NCI-H526 (cell line): ENCODE results near the gene SMIM9.
"Not testable (repeated sequence)": the region's sequence is repeated elsewhere in the genome, so short reads cannot be mapped to it uniquely, and the experiment has no call there.

Experiments
- DNase-seq, 2 experiments: peaks; one replicate each; lab custom pipeline; 2025; lab: John Stamatoyannopoulos, UW

SMIM9 gene

DNA sequence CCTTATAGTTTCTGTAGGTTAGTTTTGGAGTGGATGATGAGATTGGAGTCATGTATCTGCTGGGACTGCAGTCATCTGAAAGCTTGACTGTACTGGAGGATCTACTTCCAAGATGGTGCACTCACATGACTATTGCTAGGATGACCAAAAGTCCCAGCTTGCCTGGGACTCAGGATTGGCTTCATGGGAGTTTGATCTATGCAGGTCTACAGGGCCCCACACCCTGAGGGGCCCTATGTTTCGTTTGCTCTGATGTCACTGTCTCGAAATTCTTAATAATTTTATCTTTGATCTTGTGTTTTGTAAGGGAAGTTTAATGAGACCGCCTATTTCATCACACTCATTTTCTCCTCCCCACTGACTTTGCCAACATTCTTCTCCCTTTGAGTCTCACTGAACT lies at the start of gene SMIM9:
SMIM9 (minus strand) TSS at position 101 of the 400 bp plus-strand sequence. CDS start 3,806 bp downstream, outside the sequence.
- no peak for DNase-seq

DNA sequence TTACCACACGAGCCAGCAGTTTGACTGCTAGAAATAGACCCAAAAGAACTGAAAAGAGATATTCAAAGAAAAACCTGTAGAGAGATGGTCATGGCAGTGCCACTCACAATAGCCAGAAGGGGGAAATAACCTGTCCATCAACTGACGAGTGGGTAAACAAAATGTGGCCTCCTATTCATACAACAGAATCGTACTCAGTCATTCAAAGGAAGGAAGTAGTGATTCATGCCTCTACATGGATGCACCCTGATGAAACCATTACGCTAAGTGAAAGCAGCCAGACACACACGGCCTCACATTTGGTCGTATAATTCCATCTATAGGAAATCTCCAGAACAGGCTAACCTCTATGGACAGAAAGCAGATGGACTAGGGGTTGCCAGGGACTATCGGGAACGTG lies 49.6 kb upstream of the SMIM9 start:
- not testable (repeated sequence) for DNase-seq

DNA sequence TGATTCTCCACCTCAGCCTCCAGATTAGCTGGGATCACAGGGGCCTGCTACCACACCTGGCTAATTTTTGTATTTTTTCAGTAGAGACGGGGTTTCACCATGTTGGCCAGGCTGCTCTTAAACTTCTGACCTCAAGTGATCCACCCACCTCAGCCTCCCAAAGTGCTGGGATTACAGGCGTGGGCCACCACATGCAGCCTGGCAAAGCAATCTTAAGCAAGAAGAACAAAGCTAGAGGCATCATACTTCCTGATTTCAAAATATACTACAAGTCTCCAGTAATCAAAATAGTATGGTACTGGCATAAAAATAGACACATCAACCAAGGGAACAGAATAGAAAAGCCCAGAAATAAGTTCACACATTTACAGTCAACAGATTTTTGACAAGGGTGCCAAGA lies 38.9 kb upstream of the SMIM9 start:
- DNase-seq: no peak

DNA sequence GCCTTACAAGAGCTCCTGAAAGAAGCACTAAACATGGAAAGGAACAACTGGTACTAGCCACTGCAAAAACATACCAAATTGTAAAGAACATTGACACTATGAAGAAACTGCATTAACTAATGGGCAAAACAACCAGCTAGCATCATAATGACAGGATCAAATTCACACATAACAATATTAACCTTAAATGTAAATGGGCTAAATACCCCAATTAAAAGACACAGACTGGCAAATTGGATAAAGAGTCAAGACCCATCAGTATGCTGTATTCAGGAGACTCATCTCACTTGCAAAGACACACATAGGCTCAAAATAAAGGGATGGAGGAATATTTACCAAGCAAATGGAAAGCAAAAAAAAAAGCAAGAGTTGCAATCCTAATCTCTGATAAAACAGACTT lies 34.1 kb upstream of the SMIM9 start:
- not testable (repeated sequence) for DNase-seq

DNA sequence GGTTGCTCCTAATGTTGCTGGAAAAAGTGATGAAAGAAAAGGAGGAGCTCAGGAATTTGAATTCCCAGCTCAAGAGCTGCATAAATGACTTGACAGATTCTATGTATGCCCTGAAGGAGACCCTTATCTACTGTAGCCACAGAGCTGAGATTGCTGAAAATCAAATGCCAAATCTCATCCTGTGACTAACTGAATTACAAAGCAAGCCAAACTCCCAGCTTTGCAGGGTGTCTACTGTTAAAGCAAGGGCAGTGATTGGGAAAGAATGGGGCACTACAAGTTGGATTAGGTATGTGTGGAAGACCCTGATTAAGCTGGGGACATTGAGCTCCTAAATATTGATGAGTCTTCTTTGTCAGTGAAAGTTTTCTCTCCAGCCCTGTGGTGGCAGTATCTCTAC lies 20.8 kb upstream of the SMIM9 start:
- no peak for DNase-seq

DNA sequence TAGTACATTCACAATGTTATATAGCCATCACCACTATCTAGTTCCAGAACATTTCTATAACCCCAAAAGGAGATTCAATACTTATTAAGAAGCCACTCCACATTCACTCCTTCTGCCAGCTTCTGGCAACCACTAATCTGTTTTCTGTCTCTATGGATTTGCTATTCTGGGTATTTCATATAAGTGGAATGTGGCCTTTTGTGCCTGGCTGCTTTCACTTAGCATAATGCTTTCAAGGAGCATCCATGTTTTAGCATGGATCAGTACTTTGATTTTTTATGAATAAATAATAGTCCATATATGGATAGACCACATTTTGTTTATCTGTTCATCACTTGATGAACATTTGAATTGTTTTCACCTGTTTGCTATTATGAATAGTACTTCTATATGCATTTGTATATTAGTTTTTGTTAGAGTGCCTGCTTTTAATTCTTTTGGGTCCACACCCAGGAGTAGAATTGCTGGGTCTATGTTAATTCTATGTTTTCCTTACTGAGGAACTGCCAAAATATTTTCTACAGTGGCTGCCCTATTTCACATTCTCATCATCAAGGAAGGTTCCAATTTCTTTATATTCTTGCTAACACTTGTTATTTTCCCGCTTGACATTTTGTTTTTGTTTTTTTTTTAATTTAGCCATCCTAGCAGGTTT lies 16.6 kb upstream of the SMIM9 start:
- DNase-seq: no peak

DNA sequence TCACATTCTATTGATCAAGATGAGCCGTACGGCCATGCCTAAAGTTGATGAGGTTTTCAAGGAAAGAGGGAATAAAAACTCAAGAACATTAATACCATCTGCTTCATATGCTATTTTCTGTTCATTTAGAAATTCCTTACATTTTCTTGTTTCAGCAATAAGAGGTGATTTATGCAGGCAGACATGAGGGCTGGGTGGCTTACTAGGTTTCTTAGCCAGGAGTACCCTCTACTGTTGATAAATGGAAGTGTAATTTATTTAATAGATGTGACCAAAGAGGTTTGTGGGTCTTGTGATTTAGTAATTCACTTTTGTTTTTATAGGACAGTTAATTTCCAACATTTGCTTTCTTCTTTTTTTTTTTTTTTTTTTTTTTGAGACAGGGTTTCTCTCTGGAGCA lies 6.4 kb upstream of the SMIM9 start:
- peak; percentile 64 to 80 for DNase-seq

DNA sequence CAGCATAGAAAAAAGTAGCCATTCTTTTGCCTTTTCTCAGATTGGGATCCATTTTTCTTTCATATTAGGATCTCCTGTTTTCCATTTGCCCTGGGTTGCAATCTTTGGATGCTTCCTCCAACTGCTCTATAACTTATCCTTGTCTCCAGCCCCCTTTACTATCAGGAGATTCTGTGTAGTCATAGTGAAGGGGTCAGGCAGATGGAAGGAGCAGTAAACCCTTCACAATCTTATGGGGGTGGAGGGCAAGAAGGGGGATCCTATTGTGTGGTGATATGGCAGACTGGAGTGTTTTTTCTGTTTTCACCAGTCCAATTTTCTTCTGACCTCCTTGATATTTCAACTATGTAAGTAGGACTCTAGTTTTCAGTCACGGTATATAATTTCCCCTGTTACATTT lies 1.7 kb upstream of the SMIM9 start:
- DNase-seq: no peak

DNA sequence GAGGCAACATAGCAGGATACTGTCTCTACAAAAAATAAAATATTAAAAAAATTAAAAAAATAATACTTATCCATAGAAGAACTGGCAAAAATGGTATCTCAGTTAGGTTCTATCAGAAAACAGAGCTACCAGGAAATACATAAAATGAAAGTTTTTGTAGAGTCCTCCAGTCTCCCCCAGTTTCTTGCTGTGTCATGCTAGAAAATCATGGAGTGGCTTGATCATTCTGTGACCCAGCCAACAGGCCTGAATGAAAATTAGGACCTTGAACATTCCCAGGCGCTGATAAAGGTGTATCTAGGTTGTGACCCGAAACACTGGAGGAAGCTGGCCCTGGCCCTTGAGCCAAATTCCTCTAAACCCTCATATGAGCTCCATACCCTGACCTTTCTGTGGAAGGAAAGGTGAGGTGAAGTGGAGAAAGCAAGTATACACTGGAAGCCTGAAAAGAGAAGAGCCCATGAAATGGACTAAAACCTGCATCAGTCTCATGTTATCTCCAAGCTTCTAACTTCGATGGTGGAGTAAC lies 652 bp downstream of the SMIM9 start:
- no peak for DNase-seq

DNA sequence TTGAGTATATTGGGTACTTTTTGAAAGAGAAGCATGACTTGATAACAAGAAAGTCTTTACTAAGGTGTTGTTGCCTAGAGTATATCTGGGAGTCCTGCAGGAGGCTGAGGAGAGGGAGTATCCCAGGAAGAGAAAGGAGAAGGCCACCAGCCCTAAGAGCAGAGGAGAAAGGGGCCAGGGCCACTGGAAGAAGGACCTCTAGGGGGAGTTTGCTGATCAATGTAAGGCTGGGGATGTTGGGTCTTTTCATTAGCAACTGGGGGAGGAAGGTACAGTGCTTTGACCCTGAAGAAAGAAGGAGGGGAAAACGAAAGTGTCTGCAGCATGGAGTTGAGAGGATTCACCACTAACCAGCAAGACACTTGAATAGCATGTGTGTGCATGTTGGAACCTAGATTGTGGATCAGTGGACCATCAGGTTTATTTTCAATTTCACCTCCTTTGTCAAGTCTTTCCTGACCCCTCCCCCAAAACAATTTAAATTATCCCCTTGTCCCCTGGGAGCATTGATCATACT lies 4.5 kb downstream of the SMIM9 start:
- no peak for DNase-seq

DNA sequence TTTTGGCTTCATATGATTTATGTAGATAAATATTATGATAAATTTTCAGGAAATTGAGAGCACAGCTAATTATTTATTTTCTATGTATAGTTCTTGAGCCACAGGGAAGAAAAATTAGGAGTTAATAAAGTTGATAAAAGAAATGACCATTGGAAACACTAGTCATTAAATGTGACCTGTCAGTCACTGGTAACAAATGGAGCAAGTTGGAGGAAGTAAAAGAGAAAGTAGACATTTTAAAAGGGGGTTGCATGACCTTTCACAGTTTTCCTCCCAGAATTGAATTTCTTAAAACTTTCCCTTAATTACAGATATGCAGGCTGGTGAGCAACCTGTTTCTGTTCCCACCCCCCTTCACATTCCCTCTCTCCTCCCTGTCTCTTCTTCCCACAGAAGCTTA lies 5.3 kb downstream of the SMIM9 start:
- no peak for DNase-seq

DNA sequence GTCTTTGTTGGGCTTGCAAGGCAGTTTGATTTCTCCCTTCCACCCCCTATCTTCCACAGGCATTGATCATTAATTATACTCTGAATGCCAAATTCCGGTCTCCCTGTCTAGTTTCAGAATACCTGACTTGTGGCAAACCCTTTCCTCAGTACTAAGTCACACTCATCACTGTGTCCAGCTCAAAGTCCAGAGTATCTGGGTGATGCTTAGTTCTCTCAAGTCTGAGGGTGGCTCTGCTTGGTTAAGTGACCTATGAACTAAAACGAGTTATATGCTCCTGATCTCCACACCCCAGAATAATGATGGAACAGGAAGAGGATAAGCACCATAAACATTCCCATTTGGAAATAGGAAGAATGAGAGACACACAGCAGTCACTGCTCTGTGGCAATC lies 6.5 kb downstream of the SMIM9 start:
- DNase-seq: no peak

DNA sequence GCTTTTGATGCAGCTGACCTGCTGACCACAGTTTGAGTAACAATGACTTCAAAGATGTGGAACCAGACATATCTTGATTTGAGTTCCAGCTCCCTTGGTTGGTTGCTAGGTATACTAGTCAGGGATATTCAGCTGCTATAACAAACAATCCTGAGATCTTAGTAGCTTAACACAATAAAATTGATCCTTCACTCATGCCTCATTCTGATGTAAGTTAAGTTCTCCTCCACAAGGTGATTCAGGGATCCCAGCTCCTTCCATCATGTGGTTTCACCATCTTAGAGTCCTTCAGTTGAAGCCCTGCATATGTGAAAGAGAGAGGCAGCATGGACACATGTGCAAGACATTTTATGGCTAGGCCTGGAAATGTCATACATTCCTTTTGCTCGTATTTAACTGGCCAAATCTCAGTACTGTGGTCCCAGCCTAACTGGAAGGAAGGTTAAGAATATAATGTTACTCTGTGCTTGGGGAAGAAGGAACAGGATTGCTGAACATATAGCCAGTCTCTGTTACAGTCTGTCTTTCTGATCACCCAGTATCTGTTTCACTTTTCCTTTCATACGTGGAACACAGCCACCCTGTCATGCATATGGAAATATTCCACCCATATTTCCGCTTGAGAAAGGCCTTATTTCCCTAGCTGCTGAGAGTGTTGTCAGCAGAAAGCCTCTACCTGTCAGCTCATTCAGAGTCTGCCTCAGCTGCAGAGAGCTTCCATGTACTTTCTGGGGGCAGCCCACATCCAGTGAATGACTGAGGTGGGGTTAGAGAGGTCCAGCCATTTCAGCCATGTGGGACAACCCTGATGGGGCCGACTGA lies 7.1 kb downstream of the SMIM9 start:
- DNase-seq: peak; percentile 88 to 93

DNA sequence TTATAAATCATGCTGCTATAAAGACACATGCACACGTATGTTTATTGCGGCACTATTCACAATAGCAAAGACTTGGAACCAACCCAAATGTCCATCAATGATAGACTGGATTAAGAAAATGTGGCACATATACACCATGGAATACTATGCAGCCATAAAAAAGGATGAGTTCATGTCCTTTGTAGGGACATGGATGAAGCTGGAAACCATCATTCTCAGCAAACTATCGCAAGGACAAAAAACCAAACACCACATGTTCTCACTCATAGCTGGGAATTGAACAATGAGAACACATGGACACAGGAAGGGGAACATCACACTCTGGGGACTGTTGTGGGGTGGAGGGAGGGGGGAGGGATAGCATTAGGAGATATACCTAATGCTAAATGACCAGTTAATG lies 8.9 kb downstream of the SMIM9 start:
- DNase-seq: not testable (repeated sequence)

DNA sequence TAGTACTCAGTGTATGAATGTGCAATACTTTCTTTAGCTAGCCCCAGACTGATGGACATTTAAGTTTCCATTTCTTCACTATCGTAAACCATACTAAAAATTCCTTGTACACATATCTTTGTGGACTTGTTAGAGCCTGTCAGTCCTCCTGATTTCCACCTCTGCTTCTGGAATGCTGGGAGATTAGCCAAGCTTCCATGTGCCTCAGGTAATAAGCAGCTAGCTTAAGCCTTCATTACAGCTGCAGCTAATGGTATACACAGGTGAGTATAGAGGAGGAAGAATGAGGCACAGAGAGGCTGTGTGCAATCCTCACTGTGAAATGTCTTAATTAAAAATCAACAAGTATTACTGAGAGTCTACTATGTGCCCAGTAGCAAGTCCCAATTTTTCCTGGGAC lies 9.8 kb downstream of the SMIM9 start:
- no peak for DNase-seq

DNA sequence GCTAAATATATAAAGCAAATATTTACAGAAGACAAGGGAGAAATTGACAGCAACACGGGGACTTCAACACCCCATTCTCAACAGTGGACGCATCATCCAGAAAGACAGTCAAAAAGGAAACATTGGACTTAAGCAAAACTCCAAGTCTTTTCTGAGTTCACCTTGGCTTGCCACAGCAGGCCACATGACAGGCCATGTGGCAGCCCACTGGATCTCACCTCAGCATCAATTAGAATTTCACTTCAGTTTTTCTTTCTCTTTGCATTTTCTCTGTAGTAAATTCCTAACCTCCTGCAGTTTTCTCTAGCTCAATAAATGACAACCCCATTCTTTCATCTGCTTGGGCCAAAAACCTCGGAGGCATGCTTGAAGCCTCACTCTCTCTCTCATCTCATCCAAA lies 12.4 kb downstream of the SMIM9 start:
- DNase-seq: no peak

DNA sequence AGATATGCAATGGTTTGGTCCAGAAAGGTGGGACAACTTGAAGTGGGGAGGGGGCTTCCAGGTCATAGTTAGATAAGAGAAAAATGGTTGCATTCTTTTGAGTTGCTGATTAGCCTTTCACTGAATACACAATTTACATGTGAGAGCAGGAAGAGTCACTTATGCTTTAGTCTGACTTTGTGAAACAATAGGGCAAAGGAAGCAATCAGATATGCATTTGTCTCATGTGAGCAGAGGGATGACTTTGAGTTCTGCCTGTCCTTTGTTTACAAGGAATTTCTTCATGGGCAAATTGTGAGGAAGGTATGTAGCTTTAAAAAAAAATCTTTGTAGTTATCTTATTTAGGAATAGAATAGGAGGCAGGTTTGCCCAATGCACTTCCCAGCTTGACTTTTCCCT lies 12.9 kb downstream of the SMIM9 start:
- DNase-seq: no peak

DNA sequence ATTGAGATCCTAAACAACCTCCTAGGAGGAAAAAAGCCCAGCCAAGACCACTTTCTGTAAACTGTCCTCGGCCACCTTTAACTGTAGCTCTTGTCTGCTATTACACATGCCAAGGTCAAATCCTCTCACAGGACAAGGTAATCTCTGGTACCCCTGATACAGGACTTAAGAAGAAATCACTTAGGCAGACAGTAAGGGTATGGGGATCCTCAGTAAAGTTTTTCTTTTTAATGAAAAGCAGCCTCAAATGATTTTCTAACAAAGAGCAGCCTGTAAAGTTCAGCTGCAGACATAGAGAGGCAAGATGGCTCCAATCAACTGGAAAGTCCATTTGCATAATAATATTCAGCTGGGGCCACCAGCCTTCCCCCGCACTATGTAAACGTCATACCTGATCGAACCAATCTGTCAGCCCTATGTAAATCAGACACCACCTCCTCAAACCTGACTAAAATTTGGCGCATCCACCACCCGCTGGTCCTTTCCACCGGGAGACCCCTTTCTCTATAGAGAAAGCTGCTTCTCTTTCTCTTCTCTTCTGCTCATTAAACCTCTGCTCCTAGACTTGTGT lies 14.6 kb downstream of the SMIM9 start:
- peak; percentile 93 to 96 for DNase-seq

DNA sequence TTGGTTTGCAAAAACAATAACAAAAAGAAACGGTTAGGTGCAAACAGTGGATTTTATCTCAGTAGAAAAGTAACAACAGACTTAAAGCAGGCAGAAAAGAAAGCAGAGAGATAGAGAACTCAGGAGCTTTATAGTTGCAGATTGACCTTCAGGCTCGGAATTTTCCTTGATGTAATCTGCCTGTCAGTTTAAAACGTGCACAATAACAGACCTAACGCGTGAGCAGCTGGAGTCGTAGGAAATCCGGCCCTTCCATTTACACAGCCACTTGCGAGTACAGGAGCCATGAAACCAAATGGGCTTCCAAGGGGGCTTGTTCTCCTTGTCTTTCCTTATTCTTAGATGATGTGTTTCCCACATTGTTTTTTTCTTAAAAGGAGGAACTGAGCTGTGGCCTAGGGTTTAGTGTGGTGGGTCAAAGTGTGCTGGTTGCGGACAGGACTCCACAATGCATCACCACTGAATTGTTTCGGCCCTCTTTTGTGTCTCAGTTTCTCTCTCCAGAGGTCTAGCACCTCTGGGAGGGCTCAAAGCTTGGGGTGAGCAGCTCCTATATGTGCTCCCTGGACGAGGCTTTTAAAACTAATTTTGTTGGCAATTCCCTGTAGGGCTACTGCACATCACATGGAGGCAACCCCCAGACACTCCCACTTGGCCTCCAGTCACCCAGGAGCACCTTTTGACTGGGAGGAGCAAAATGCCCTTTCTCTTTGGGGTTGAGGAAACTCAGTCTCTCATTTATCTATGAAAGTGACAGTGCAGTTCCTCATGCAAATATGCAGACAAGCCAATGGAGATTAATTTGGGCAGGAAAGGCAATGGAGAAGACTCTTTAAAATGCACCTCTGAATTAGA lies 15.3 kb downstream of the SMIM9 start:
- peak; percentile 87 to 92 for DNase-seq

DNA sequence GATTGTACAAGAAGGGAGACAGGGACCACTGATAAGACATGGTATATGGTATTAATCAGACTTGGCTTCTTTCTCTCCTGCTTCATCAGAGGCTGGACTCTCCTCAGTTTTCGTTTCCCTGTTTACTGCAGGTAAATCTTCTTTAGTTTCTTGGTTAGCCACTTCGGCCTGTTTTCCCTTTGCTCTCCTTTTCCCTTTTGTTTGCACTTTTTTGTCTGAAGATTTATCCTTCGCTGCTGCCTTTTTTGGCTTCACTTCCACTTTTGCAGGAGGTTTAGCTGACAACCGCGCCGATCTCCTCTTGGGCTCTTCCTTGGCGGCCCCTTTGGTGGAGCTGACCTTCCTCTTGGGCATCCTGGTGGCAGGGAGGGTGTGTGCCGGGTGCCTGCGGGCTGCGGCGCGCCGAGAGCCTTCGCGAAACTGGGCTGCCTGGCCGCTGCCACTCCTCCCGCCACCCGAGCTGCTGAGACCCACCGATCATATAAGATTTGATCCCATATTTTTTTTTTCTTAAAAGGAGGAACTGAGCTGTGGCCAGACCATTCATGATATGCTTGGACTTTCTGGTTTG lies 17.3 kb downstream of the SMIM9 start:
- not testable (repeated sequence) for DNase-seq

DNA sequence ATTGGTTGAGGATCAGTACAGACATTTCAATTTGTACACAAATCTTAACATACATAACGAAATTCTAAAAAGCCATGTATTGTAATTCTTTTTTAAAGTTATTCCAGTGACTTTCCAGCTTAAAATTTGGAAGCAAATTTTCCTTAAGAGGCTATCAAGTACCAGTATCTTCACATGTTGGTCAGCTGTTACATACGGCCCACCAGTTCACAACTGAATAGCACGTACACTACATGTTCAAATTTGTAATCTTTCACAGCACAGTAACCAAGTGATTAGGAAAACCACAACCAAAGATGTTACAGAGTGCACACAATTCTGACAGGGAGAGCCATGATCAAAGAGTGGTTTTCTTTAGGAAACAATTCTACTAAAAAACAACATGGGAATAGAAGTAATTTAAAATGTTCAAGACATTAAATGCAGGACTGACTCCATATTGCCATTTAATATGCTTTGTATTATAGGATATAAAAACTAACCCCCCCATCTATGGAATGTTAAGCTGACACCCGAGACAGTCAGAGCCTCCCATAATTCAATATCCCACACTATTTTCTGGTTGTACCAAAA lies 18.1 kb downstream of the SMIM9 start:
- DNase-seq: not testable (repeated sequence)
